GM12864 (cell line): ENCODE results near the gene HBQ1.
A peak's percentile ranks its signal among the peaks of the same experiment; 100 is the strongest.

Experiments
- DNase-seq: peaks from one replicate; pipeline ENCODE4 v3.0.0-alpha.2; 2011; ENCODE audit warnings: low read depth
- H3K4me3 ChIP-seq: 2 replicates; pipeline ENCODE4 v1.5.1; 2011; ENCODE audit warnings: mild to moderate bottlenecking, low read depth, low read length, control low read depth
- TF ChIP-seq, protein P1 (sequence below): IDR thresholded peaks from 2 replicates; pipeline ENCODE4 v1.5.1; 2011; ENCODE audit warnings: low read depth, mild to moderate bottlenecking, moderate library complexity, low read length, control low read depth, inconsistent platforms; ENCODE audit errors: missing control alignments

Gene HBQ1

DNA sequence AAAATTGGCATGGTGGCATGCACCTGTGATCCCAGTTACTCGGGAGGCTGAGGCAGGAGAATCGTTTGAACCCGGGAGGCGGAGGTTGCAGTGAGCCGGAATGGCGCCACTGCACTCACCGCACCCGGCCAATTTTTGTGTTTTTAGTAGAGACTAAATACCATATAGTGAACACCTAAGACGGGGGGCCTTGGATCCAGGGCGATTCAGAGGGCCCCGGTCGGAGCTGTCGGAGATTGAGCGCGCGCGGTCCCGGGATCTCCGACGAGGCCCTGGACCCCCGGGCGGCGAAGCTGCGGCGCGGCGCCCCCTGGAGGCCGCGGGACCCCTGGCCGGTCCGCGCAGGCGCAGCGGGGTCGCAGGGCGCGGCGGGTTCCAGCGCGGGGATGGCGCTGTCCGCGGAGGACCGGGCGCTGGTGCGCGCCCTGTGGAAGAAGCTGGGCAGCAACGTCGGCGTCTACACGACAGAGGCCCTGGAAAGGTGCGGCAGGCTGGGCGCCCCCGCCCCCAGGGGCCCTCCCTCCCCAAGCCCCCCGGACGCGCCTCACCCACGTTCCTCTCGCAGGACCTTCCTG lies at the start of gene HBQ1:
HBQ1 (plus strand) TSS at position 359 of the 575 bp plus-strand sequence; CDS start at position 387, 28 bp downstream.
- DNase-seq, result no peak
- TF ChIP-seq, protein P1, sequence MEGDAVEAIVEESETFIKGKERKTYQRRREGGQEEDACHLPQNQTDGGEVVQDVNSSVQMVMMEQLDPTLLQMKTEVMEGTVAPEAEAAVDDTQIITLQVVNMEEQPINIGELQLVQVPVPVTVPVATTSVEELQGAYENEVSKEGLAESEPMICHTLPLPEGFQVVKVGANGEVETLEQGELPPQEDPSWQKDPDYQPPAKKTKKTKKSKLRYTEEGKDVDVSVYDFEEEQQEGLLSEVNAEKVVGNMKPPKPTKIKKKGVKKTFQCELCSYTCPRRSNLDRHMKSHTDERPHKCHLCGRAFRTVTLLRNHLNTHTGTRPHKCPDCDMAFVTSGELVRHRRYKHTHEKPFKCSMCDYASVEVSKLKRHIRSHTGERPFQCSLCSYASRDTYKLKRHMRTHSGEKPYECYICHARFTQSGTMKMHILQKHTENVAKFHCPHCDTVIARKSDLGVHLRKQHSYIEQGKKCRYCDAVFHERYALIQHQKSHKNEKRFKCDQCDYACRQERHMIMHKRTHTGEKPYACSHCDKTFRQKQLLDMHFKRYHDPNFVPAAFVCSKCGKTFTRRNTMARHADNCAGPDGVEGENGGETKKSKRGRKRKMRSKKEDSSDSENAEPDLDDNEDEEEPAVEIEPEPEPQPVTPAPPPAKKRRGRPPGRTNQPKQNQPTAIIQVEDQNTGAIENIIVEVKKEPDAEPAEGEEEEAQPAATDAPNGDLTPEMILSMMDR, result no peak
- peak within 1 kb of the TSS; percentile 15; the same call in 1 of the 2 replicates for H3K4me3 ChIP-seq

DNA sequence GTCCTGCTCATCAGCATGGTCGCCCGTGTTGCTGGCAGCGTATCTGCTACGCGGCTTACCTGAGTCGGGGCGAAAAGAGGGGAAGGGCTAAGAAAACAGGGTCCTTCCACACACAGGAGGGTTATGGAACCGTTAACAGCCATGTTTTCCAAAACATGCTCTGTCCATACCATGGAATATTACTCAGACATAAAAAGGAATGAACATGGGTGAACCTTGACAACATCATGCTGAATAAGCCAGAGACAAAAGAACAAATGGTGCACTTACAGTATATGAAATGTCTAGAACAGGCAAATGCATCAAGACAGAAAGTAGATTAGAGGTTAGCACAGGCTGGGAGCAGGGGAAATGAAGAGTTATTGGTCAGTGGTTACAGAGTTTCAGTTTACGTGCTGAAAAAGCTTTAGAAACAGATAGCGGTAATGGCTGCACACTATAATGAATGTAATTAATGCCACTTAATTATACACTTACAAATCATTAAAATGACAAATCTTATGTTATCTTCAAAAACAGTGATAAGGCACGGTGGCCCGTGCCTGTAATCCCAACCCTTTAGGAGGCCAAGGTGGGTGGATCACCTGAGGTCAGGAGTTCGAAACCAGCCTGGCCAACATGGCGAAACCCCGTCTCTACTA lies 49.6 kb upstream of the HBQ1 start:
- TF ChIP-seq, protein P1, result no peak
- no peak for DNase-seq
- no peak overlapping the region for H3K4me3 ChIP-seq

DNA sequence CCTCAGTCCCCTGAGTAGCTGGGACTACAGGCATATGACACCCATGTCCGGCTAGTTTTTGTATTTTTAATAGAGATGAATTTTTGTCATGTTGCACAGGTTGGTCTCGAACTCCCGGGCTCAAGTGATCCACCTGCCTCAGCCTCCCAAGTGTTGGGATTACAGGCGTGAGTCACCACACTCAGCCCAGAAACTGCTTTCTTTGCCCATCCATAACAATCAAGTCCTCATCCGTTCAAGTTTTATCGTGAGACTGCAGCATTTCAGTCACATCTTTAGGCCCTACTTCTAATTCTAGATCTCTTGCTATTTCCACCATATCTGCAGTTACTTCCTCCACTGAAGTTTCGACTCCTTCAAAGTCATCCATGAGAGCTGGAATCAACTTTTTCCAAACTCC lies 48.1 kb upstream of the HBQ1 start:
- DNase-seq, result no peak
- H3K4me3 ChIP-seq, result no peak overlapping the region
- TF ChIP-seq, protein P1, result no peak

DNA sequence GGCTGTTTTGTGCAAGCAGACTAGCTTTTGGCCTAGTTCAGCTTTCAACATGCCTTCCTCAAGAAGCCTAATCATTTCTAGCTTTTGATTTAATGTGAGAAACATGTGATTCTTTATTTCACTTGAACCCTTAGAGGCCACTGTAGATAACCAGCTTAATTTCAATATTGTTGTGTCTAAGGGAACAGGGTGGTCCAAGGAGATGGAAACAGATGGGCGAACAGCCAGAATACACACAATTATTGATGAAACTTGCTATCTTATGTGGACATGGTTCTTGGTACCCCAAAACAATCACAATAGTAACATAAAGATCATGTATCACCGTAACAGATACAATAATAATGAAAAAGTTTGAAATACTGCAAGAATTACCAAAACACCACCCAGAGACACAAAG lies 46.5 kb upstream of the HBQ1 start:
- TF ChIP-seq, protein P1, result no peak
- H3K4me3 ChIP-seq, result no peak overlapping the region
- no peak for DNase-seq

DNA sequence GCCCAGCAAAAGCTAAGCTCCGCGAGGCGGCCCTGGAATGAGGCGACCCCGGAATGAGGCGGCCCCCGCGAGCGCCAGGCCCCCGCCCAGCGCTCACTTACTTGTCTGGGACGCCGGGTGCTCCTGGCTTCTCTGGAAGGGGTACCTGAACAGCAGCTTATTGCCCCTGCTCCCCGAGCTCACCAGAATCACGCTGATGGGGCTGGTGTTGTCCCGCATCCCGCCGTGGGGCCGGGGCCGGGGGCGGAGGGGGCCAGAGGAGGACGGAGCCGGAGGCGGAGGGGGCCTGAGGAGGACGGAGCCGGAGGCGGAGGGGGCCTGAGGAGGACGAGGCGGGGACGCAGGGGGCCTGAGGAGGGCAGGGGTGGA lies 42.2 kb upstream of the HBQ1 start:
- TF ChIP-seq, protein P1, result no peak
- no peak for DNase-seq
- H3K4me3 ChIP-seq, result peak overlapping the region; percentile 81

DNA sequence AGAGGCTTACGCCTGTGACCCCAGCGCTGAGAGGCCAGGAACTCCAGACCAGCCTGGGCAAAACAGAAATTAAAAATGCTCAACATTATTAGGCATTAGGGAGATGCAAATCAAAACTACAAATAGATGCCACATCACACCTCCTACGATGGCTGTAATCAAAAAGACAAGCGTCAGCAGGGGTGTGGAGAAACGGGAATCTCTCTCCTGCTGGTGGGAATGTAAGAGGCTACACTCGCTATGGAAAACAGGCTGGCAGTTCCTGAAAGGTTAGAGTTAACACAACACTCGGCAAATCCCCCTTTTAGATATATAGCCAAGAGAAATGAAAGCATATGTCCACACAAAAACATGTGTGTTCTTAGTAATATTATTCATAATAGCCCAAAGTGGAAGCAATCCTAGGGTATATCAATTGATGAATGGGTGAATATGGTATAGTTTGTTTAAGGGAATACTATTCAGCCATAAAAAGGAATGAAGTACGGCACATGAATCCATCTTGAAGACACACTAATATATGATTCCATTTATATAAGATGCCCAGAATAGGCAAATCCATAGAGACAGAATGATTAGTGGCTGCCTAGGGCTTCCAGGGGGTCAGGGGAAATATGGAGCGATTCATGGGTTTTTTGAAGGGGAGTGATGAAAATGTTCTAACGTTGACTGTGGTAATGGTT lies 39.9 kb upstream of the HBQ1 start:
- TF ChIP-seq, protein P1, result no peak
- H3K4me3 ChIP-seq, result no peak overlapping the region
- no peak for DNase-seq

DNA sequence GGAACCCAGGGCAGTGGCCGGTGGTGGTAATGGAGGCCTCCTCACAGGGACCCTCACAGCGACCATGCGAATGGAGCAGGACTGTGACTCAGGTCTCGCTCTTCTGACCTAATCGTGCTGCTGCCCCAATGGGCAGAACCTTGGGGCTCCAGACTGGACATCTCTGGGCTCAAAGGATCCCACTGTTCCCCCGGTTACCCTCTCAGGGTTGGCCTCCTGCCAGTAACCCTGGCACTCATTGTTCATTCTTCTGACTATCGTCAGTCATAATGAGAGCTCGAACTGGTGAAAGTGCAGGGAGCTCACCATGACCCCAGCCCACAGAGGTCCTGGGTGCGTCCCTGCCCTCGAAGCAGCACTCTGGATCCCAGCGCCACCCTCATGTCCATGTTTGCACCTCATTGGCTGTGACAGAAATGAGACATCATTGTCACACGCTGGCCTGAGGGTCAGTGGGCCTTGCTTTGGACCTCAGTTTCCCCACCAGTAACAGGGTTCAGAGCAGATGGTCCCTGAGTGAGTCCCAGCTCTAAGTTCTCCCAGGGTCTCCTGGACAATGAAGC lies 37.8 kb upstream of the HBQ1 start:
- DNase-seq, result no peak
- TF ChIP-seq, protein P1, result no peak
- no peak overlapping the region for H3K4me3 ChIP-seq
